MM.1S (cell line): ENCODE results near the gene ZNF598.

Experiments
- DNase-seq: peaks from one replicate; pipeline ENCODE4 v3.0.0-alpha.2; 2015
- H2AFZ ChIP-seq: fragments of 300-600 bp; sonication (generic); 2 replicates; pipeline ENCODE4 v1.6.0; 2016; ENCODE audit warnings: antibody characterized with exemption, low read length
- H3F3A ChIP-seq: fragments of 300-600 bp; sonication (generic); 2 replicates; pipeline ENCODE4 v1.6.1; 2016; ENCODE audit warnings: mild to moderate bottlenecking, antibody characterized with exemption, low read length, moderate library complexity, mixed read lengths; ENCODE audit not compliant: insufficient read depth
- H3K27ac ChIP-seq: fragments of 300-600 bp; sonication (generic); 2 replicates; pipeline ENCODE4 v1.5.1; 2016; ENCODE audit warnings: mild to moderate bottlenecking, low read length
- H3K27me3 ChIP-seq: fragments of 300-600 bp; sonication (generic); replicated peaks from 2 replicates; pipeline ENCODE4 v1.6.0; 2016; ENCODE audit warnings: low read length; ENCODE audit not compliant: insufficient read depth
- H3K36me3 ChIP-seq: fragments of 300-600 bp; sonication (generic); replicated peaks from 2 replicates; pipeline ENCODE4 v1.6.1; 2016; ENCODE audit warnings: mild to moderate bottlenecking, low read length, mixed read lengths; ENCODE audit not compliant: insufficient read depth
- H3K4me1 ChIP-seq: fragments of 300-600 bp; sonication (generic); 2 replicates; pipeline ENCODE4 v1.6.1; 2016; ENCODE audit warnings: low read length, mixed read lengths
- H3K4me2 ChIP-seq: fragments of 300-600 bp; sonication (generic); 2 replicates; pipeline ENCODE4 v1.6.0; 2016; ENCODE audit warnings: low read depth, low read length
- H3K4me3 ChIP-seq: fragments of 300-600 bp; sonication (generic); 2 replicates; pipeline ENCODE4 v1.5.1; 2016; ENCODE audit warnings: low read length, mixed read lengths
- H3K79me2 ChIP-seq: fragments of 300-600 bp; sonication (generic); 2 replicates; pipeline ENCODE4 v1.6.1; 2016; ENCODE audit warnings: mixed run types, low read length, mixed read lengths
- H3K9ac ChIP-seq: fragments of 300-600 bp; sonication (generic); 2 replicates; pipeline ENCODE4 v1.6.1; 2016; ENCODE audit warnings: low read length, mixed read lengths
- H3K9me2 ChIP-seq: fragments of 300-600 bp; sonication (generic); replicated peaks from 2 replicates; pipeline ENCODE4 v1.6.1; 2016; ENCODE audit warnings: mild to moderate bottlenecking, low read length, mixed read lengths; ENCODE audit not compliant: insufficient read depth
- H3K9me3 ChIP-seq: fragments of 300-600 bp; sonication (generic); replicated peaks from 2 replicates; pipeline ENCODE4 v1.6.1; 2016; ENCODE audit warnings: mild to moderate bottlenecking, low read length, mixed read lengths; ENCODE audit not compliant: insufficient read depth
- H4K20me1 ChIP-seq: fragments of 300-600 bp; sonication (generic); 2 replicates; pipeline ENCODE4 v1.6.1; 2016; ENCODE audit warnings: mild to moderate bottlenecking, low read length, moderate library complexity, mixed read lengths; ENCODE audit not compliant: insufficient read depth
- EZH2 ChIP-seq: fragments of 300-600 bp; sonication (generic); optimal IDR thresholded peaks from 2 replicates; pipeline ENCODE3; 2017; ENCODE audit warnings: low read depth, mild to moderate bottlenecking, antibody characterized with exemption, low read length, mixed read lengths
- EZH2phosphoT487 ChIP-seq: fragments of 300-600 bp; sonication (generic); IDR thresholded peaks from 2 replicates; pipeline ENCODE4 v1.6.1; 2018; ENCODE audit warnings: antibody characterized with exemption, low read length
- TF ChIP-seq, protein P1 (sequence below): fragments of 300-600 bp; sonication (generic); IDR thresholded peaks from 2 replicates; pipeline ENCODE4 v1.5.1; 2016; ENCODE audit warnings: antibody characterized with exemption, low read length, mixed read lengths

The ZNF598 gene

DNA sequence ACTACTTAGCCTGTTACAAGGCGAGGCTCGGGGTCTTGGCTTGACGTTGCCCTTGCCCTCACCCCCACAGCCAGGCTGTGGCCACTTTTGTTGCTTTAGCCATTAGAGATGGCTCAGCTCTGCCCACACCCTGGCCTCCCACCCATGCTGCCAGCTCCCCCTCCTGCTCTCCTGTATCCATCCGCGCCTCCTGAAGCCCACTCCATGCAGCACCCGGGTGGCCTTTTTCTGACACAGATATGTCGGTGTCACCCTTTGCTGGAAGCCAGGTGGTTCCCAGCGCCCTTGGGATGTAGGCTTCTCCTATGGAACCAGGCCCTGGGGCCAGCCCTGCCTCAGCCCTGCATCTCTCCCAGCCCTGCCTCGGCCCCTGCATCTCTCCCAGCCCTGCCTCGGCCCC is 47.8 kb upstream of the ZNF598 start:
- no peaks in the 10 kb centered on the region for H3K4me1 ChIP-seq
- no peaks in the 10 kb centered on the region for H3K79me2 ChIP-seq
- no peaks in the 10 kb centered on the region for H3K36me3 ChIP-seq
- no peak for DNase-seq
- no peak overlapping the region for H3K27ac ChIP-seq
- TF ChIP-seq EZH2: no peak
- TF ChIP-seq, protein P1, sequence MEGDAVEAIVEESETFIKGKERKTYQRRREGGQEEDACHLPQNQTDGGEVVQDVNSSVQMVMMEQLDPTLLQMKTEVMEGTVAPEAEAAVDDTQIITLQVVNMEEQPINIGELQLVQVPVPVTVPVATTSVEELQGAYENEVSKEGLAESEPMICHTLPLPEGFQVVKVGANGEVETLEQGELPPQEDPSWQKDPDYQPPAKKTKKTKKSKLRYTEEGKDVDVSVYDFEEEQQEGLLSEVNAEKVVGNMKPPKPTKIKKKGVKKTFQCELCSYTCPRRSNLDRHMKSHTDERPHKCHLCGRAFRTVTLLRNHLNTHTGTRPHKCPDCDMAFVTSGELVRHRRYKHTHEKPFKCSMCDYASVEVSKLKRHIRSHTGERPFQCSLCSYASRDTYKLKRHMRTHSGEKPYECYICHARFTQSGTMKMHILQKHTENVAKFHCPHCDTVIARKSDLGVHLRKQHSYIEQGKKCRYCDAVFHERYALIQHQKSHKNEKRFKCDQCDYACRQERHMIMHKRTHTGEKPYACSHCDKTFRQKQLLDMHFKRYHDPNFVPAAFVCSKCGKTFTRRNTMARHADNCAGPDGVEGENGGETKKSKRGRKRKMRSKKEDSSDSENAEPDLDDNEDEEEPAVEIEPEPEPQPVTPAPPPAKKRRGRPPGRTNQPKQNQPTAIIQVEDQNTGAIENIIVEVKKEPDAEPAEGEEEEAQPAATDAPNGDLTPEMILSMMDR: no peak
- no peak for TF ChIP-seq EZH2phosphoT487
- no peaks in the 10 kb centered on the region for H4K20me1 ChIP-seq
- no peak overlapping the region for H3K4me3 ChIP-seq
- H3K9ac ChIP-seq: no peak overlapping the region
- H3K9me3 ChIP-seq: no peaks in the 10 kb centered on the region
- no peaks in the 10 kb centered on the region for H3K9me2 ChIP-seq
- no peaks in the 10 kb centered on the region for H3F3A ChIP-seq
- no peak overlapping the region for H2AFZ ChIP-seq
- H3K4me2 ChIP-seq: no peak overlapping the region
- no peaks in the 10 kb centered on the region for H3K27me3 ChIP-seq

DNA sequence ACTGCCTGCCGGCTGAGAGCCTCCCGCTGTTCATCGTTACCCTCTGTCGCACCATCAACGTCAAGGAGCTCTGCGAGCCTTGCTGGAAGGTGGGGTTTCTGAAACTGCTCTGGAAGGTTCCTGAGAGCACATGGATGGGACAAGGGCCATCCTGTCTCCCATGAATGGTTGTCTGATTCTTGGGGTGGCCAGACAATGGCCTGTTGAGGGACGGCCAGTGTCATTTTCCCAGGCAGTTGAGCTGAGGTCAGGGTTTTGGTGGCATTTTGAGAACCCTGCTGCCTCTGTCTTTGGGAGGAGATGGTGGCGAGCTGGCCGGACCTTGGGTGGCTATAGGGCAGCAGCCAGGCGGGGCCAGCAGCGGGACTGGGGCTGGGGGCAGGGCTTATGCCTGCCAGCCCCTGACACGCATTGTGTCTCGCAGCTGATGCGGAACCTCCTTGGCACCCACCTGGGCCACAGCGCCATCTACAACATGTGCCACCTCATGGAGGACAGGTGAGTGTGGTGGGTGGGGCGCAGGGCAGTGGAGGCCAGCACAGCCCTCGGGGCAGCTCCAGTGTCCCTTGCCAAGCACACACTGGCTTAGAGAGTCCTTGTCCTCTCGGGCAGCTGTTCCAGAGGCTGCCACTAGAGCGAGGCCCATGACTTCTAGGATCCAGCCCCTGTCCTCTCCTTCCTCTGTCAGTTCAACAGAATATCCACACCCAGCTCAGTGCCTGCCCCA is 47.2 kb upstream of the ZNF598 start:
- H3K9ac ChIP-seq: no peak overlapping the region
- no peak overlapping the region for H3K27ac ChIP-seq
- no peaks in the 10 kb centered on the region for H3K9me3 ChIP-seq
- no peak overlapping the region for H2AFZ ChIP-seq
- DNase-seq: no peak
- H3K79me2 ChIP-seq: no peaks in the 10 kb centered on the region
- H3K27me3 ChIP-seq: no peaks in the 10 kb centered on the region
- H4K20me1 ChIP-seq: no peaks in the 10 kb centered on the region
- H3F3A ChIP-seq: no peaks in the 10 kb centered on the region
- H3K4me1 ChIP-seq: no peaks in the 10 kb centered on the region
- no peak for TF ChIP-seq EZH2
- no peak for TF ChIP-seq EZH2phosphoT487
- TF ChIP-seq, protein P1: no peak
- no peak overlapping the region for H3K4me3 ChIP-seq
- H3K4me2 ChIP-seq: no peak overlapping the region
- no peaks in the 10 kb centered on the region for H3K9me2 ChIP-seq
- no peaks in the 10 kb centered on the region for H3K36me3 ChIP-seq

DNA sequence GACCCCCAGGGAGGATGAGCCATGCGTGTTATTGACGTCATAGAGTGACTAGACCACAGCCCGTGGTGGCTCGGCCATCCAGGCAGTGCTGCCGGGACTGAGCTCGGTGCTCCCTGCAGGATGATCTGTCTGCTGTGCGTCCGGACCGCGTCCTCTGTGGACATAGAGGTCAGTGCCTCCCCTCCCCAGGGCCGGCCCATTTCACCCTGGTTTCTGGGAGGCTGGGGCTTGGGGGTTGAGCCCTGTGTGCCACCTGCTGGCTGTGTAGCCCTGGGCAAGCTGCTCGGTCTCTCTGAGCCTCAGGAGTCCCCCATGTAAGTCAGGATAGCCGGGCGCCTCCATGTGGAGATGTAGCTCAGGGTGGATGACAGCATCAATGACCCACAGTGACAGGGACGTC is 46.5 kb upstream of the ZNF598 start:
- Histone ChIP-seq H4K20me1 (no peaks in the 10 kb centered on the region), H3F3A (no peaks in the 10 kb centered on the region), H2AFZ (no peak overlapping the region), H3K79me2 (no peaks in the 10 kb centered on the region), H3K4me1 (no peaks in the 10 kb centered on the region), H3K36me3 (no peaks in the 10 kb centered on the region), H3K27me3 (no peaks in the 10 kb centered on the region), H3K4me3 (no peak overlapping the region), H3K27ac (no peak overlapping the region), H3K9me3 (no peaks in the 10 kb centered on the region), H3K9ac (no peak overlapping the region), H3K4me2 (no peak overlapping the region), H3K9me2 (no peaks in the 10 kb centered on the region)
- DNase-seq: no peak
- TF ChIP-seq EZH2 (no peak), EZH2phosphoT487 (no peak)
- TF ChIP-seq, protein P1: no peak; the same call in 1 of the 2 replicates
